GM21515 (cell line): ENCODE results near the gene CNEP1R1.

Experiments used
- ATAC-seq: cut with Tn5 transposase; IDR thresholded peaks from one replicate; pipeline ENCODE4 v1.9.1; 2021; ENCODE audit not compliant: unreplicated experiment

Gene CNEP1R1

GRCh38 chr16:50015631-50016030 lies 9.4 kb upstream of the CNEP1R1 start:
- ATAC-seq: no peak

- ATAC-seq: no peak
Observed at GRCh38 chr16:50017553-50017952, 7.5 kb upstream of the CNEP1R1 start.

- ATAC-seq: no peak
Observed at GRCh38 chr16:50021544-50021943, 3.5 kb upstream of the CNEP1R1 start.

- no peak for ATAC-seq
Observed at GRCh38 chr16:50023641-50024040, 1.4 kb upstream of the CNEP1R1 start.

- no peak for ATAC-seq
Observed at GRCh38 chr16:50024207-50024606, 818 bp upstream of the CNEP1R1 start.

GRCh38 chr16:50025537-50025931 lies 509 bp downstream of the CNEP1R1 start:
- ATAC-seq: peak; percentile 10

- ATAC-seq: no peak
Observed at GRCh38 chr16:50027829-50028228, 2.8 kb downstream of the CNEP1R1 start.

GRCh38 chr16:50035468-50035992 lies 10.5 kb downstream of the CNEP1R1 start:
- ATAC-seq: no peak

- no peak for ATAC-seq
Observed at GRCh38 chr16:50036426-50036825, 11.4 kb downstream of the CNEP1R1 start.

GRCh38 chr16:50037662-50038220 lies 12.7 kb downstream of the CNEP1R1 start:
- no peak for ATAC-seq

- no peak for ATAC-seq
Observed at GRCh38 chr16:50038286-50038685, 13.3 kb downstream of the CNEP1R1 start.

GRCh38 chr16:50038756-50039529 lies 13.9 kb downstream of the CNEP1R1 start:
- no peak for ATAC-seq

- no peak for ATAC-seq
Observed at GRCh38 chr16:50040018-50040417, 15.0 kb downstream of the CNEP1R1 start.

- ATAC-seq: no peak
Observed at GRCh38 chr16:50040710-50041109, 15.7 kb downstream of the CNEP1R1 start.

GRCh38 chr16:50043358-50043757 lies 18.3 kb downstream of the CNEP1R1 start:
- no peak for ATAC-seq

- ATAC-seq: no peak
Observed at GRCh38 chr16:50045412-50045811, 20.4 kb downstream of the CNEP1R1 start.

- no peak for ATAC-seq
Observed at GRCh38 chr16:50046853-50047252, 21.8 kb downstream of the CNEP1R1 start.

- ATAC-seq: no peak
Observed at GRCh38 chr16:50047864-50048263, 22.8 kb downstream of the CNEP1R1 start.

- ATAC-seq: no peak
Observed at GRCh38 chr16:50050802-50051201, 25.8 kb downstream of the CNEP1R1 start.

- no peak for ATAC-seq
Observed at GRCh38 chr16:50056226-50056625, 31.2 kb downstream of the CNEP1R1 start.

- ATAC-seq: no peak
Observed at GRCh38 chr16:50058091-50058771, 33.2 kb downstream of the CNEP1R1 start.

GRCh38 chr16:50059111-50059510 lies 34.1 kb downstream of the CNEP1R1 start:
- ATAC-seq: no peak
